GM18511 (cell line): ENCODE data around the gene CLDN2.

Source experiments
- ATAC-seq: cut with Tn5 transposase; IDR thresholded peaks from one replicate; pipeline ENCODE4 v1.9.1; 2021; ENCODE audit warnings: mild to moderate bottlenecking, moderate library complexity; ENCODE audit not compliant: unreplicated experiment

CLDN2 gene

GRCh38 chrX:106917830-106918500 lies 2.2 kb upstream of the CLDN2 start:
- ATAC-seq = peak; percentile 56

GRCh38 chrX:106921637-106922036 lies 1.4 kb downstream of the CLDN2 start:
- ATAC-seq = no peak

- no peak for ATAC-seq
These were observed 6.8 kb downstream of the CLDN2 start for GRCh38 chrX:106927023-106927422.

GRCh38 chrX:106927700-106928099 lies 7.5 kb downstream of the CLDN2 start:
- ATAC-seq = no peak

GRCh38 chrX:106928227-106928626 lies 8.0 kb downstream of the CLDN2 start:
- no peak for ATAC-seq

GRCh38 chrX:106931831-106932491 lies 11.8 kb downstream of the CLDN2 start:
- no peak for ATAC-seq

GRCh38 chrX:106932492-106932923 lies 12.3 kb downstream of the CLDN2 start:
- no peak for ATAC-seq

GRCh38 chrX:106932960-106933537 lies 12.8 kb downstream of the CLDN2 start:
- peak; percentile 37 for ATAC-seq

GRCh38 chrX:106933538-106933961 lies 13.3 kb downstream of the CLDN2 start:
- peak; percentile 60 for ATAC-seq

GRCh38 chrX:106935175-106935574 lies 15.0 kb downstream of the CLDN2 start:
- ATAC-seq = no peak

- no peak for ATAC-seq
These were observed 16.0 kb downstream of the CLDN2 start for GRCh38 chrX:106936246-106936645.

GRCh38 chrX:106939566-106939965 lies 19.4 kb downstream of the CLDN2 start:
- no peak for ATAC-seq

- ATAC-seq = no peak
These were observed 19.9 kb downstream of the CLDN2 start for GRCh38 chrX:106940068-106940467.

- ATAC-seq = no peak
These were observed 26.3 kb downstream of the CLDN2 start for GRCh38 chrX:106946464-106946863.

GRCh38 chrX:106948641-106949040 lies 28.4 kb downstream of the CLDN2 start:
- no peak for ATAC-seq

GRCh38 chrX:106949366-106949765 lies 29.2 kb downstream of the CLDN2 start:
- no peak for ATAC-seq

- no peak for ATAC-seq
These were observed 30.2 kb downstream of the CLDN2 start for GRCh38 chrX:106950381-106950780.

GRCh38 chrX:106951230-106951629 lies 31.0 kb downstream of the CLDN2 start:
- no peak for ATAC-seq

GRCh38 chrX:106952089-106952488 lies 31.9 kb downstream of the CLDN2 start:
- ATAC-seq = no peak

- ATAC-seq = no peak
These were observed 32.3 kb downstream of the CLDN2 start for GRCh38 chrX:106952538-106952937.

GRCh38 chrX:106952988-106953387 lies 32.8 kb downstream of the CLDN2 start:
- ATAC-seq = no peak

- ATAC-seq = no peak
These were observed 33.8 kb downstream of the CLDN2 start for GRCh38 chrX:106954041-106954440.
